HepG2 (cell line): ENCODE measurements around the gene FAM83E. TPM values are rescaled to one million over a fixed set of nuclear protein-coding genes. Genes with fewer than 3 reads are reported as not detected.

ENCODE experiments used
- ATAC-seq: fragments of 200-7000 bp; cut with Tn5 transposase; 3 replicates; pipeline ENCODE4 v1.9.1; 2020; ENCODE audit warnings: mild to moderate bottlenecking, moderate library complexity
- BruUV-seq: library from RNA; stranded (reverse); fragments of 400-500 nt; replicated peaks from 2 replicates; lab custom pipeline; 2021; lab: Mats Ljungman, UMichigan
- CTCF ChIA-PET: fragments of 300-600 bp; formaldehyde crosslinking; extraction: SDS; loops from one replicate; lab custom pipeline; 2021; ENCODE audit warnings: low total read pairs, inconsistent platforms, low intra/inter-chr PET ratio; lab: Yijun Ruan, JAX
- POLR2A ChIA-PET: fragments of 350-600 bp; sonication (Branson Sonifier 250); formaldehyde crosslinking; loops from one replicate; lab custom pipeline; 2020; ENCODE audit warnings: antibody characterized with exemption, inconsistent platforms; lab: Yijun Ruan, JAX
- DNase-seq: peaks from one replicate; pipeline ENCODE4 v3.0.0-alpha.2; 2015; ENCODE audit warnings: low spot score
- FAIRE-seq: peaks from 3 replicates; lab custom pipeline; 2011; peaks lifted over from hg19 to GRCh38; lab: Jason Lieb, UNC
- H2AFZ ChIP-seq: one replicate; pipeline ENCODE4 v1.6.1; 2011; ENCODE audit warnings: low read length, inconsistent platforms
- H3K27ac ChIP-seq: fragments of 300-600 bp; 3 replicates; pipeline ENCODE4 v1.8.0; 2011; ENCODE audit warnings: mixed run types, mild to moderate bottlenecking, mixed read lengths, low read length, inconsistent platforms; ENCODE audit not compliant: insufficient read depth; ENCODE audit errors: extremely low read length
- H3K27me3 ChIP-seq, 2 experiments: fragments of 200-600 bp in 1 of 2; 2 replicates in 1 of 2; 3 replicates in 1 of 2; pipeline versions ENCODE4 v1.6.0 to v1.8.0; 2011; ENCODE audit warnings: low read length in 2 of 2, mild to moderate bottlenecking in 2 of 2, moderate library complexity in 2 of 2, inconsistent platforms in 1 of 2; ENCODE audit not compliant: insufficient read depth in 2 of 2, control insufficient read depth in 1 of 2
- H3K36me3 ChIP-seq, 2 experiments: fragments of 200-600 bp in 1 of 2; replicated peaks in 1 of 2; 2 replicates in 1 of 2; 3 replicates in 1 of 2; pipeline versions ENCODE4 v1.5.1 to v1.8.0; 2011; ENCODE audit warnings: low read length in 2 of 2, inconsistent platforms in 1 of 2; ENCODE audit not compliant: insufficient read depth in 2 of 2, control insufficient read depth in 1 of 2
- H3K4me1 ChIP-seq: 2 replicates; pipeline ENCODE4 v1.5.1; 2012; ENCODE audit warnings: low read length, inconsistent platforms; ENCODE audit not compliant: insufficient read depth
- H3K4me2 ChIP-seq: 2 replicates; pipeline ENCODE4 v1.6.0; 2011; ENCODE audit warnings: low read depth, low read length, inconsistent platforms
- H3K4me3 ChIP-seq, 3 experiments: fragments of 200-600 bp in 1 of 3; sonication (generic), shearing (Covaris generic) in 1 of 3; replicated peaks in 1 of 3; 2 replicates each; pipeline ENCODE4 v1.5.1; 2011 to 2016; ENCODE audit warnings: low read length in 3 of 3, inconsistent platforms in 2 of 3, low read depth in 2 of 3, mild to moderate bottlenecking in 2 of 3, control low read depth in 1 of 3, mixed read lengths in 1 of 3; ENCODE audit not compliant: insufficient read depth in 1 of 3
- H3K79me2 ChIP-seq: one replicate; pipeline ENCODE4 v1.6.1; 2011; ENCODE audit warnings: low read length, inconsistent platforms; ENCODE audit not compliant: insufficient read depth
- H3K9ac ChIP-seq: 2 replicates; pipeline ENCODE4 v1.6.0; 2011; ENCODE audit warnings: mild to moderate bottlenecking, low read depth, low read length, inconsistent platforms; ENCODE audit not compliant: insufficient read depth
- H3K9me3 ChIP-seq: 2 replicates; pipeline ENCODE4 v1.5.1; 2012; ENCODE audit warnings: mild to moderate bottlenecking, low read length
- H4K20me1 ChIP-seq: 2 replicates; pipeline ENCODE4 v1.6.0; 2011; ENCODE audit warnings: inconsistent platforms, mild to moderate bottlenecking, low read length, moderate library complexity; ENCODE audit not compliant: insufficient read depth
- ARNTL ChIP-seq: sonication (generic); formaldehyde crosslinking; IDR thresholded peaks from 2 replicates; pipeline ENCODE4 v1.4.0; 2020; ENCODE audit warnings: mild to moderate bottlenecking, missing genetic modification reagents
- ATF1 ChIP-seq: IDR thresholded peaks from 2 replicates; pipeline ENCODE4 v1.6.1; 2016; ENCODE audit warnings: mild to moderate bottlenecking, control low read depth
- BHLHE40 ChIP-seq: IDR thresholded peaks from 2 replicates; pipeline ENCODE4 v1.6.1; 2011; ENCODE audit warnings: low read length, improper control_type of control experiment
- HIC2 ChIP-seq: sonication (generic); formaldehyde crosslinking; IDR thresholded peaks from 2 replicates; pipeline ENCODE4 v1.9.0; 2022; ENCODE audit warnings: low read depth, missing genetic modification reagents
- HNRNPLL ChIP-seq: fragments of 200-400 bp; formaldehyde crosslinking; IDR thresholded peaks from 2 replicates; pipeline ENCODE4 v1.6.1; 2017; ENCODE audit warnings: mild to moderate bottlenecking, low read depth, low read length; ENCODE audit not compliant: poor library complexity, severe bottlenecking
- LRRFIP1 ChIP-seq: sonication (generic); formaldehyde crosslinking; conservative IDR thresholded peaks from 2 replicates; pipeline ENCODE4 v1.4.0; 2020; ENCODE audit warnings: missing genetic modification reagents
- MEF2D ChIP-seq: sonication (generic); formaldehyde crosslinking; IDR thresholded peaks from 2 replicates; pipeline ENCODE4 v1.5.1; 2020; ENCODE audit warnings: mild to moderate bottlenecking, missing genetic modification reagents
- SRY ChIP-seq: sonication (generic); formaldehyde crosslinking; IDR thresholded peaks from 2 replicates; pipeline ENCODE4 v1.8.0; 2022; ENCODE audit warnings: mild to moderate bottlenecking, missing genetic modification reagents
- ZBTB21 ChIP-seq: sonication (generic); formaldehyde crosslinking; IDR thresholded peaks from 2 replicates; pipeline ENCODE4 v1.4.0; 2020; ENCODE audit warnings: missing genetic modification reagents
- ZBTB38 ChIP-seq: sonication (generic); formaldehyde crosslinking; IDR thresholded peaks from 2 replicates; pipeline ENCODE4 v1.5.1; 2020; ENCODE audit warnings: mild to moderate bottlenecking, missing genetic modification reagents
- ZFP91 ChIP-seq: sonication (generic); formaldehyde crosslinking; IDR thresholded peaks from 2 replicates; pipeline ENCODE4 v1.9.0; 2022; ENCODE audit warnings: missing genetic modification reagents, mild to moderate bottlenecking, borderline replicate concordance
- ZMYM2 ChIP-seq: sonication (generic); formaldehyde crosslinking; IDR thresholded peaks from 2 replicates; pipeline ENCODE4 v1.8.0; 2022; ENCODE audit warnings: mild to moderate bottlenecking, missing genetic modification reagents
- ZNF280B ChIP-seq: sonication (generic); formaldehyde crosslinking; IDR thresholded peaks from 2 replicates; pipeline ENCODE4 v1.5.0; 2020; ENCODE audit warnings: missing genetic modification reagents, mild to moderate bottlenecking, borderline replicate concordance
- ZNF367 ChIP-seq: sonication (generic); formaldehyde crosslinking; IDR thresholded peaks from 2 replicates; pipeline ENCODE4 v1.4.0; 2020; ENCODE audit warnings: missing genetic modification reagents, borderline replicate concordance
- ZSCAN9 ChIP-seq: IDR thresholded peaks from 2 replicates; pipeline ENCODE4 v1.6.1; 2016; ENCODE audit warnings: borderline replicate concordance
- WGBS: methylation state at CpG from one replicate; pipeline ENCODE4 v1.1.6; 2017; ENCODE audit warnings: low lambda C conversion rate; 5-methylcytosine and 5-hydroxymethylcytosine counted together
- in situ Hi-C: cut with HindIII; loops from 2 replicates; pipeline ENCODE4 v1.10.0; 2017; ENCODE audit warnings: low pct_unique_long_range_greater_than_20kb; ENCODE audit not compliant: extremely low pct_ligation_motif_present
- intact Hi-C: fragments of 100-400 bp; cut with micrococcal nuclease; formaldehyde crosslinking; loops from one replicate; pipeline ENCODE4 v1.10.0; 2022; ENCODE audit not compliant: unreplicated experiment
- polyA plus RNA-seq, 8 experiments: library from polyadenylated mRNA; depleted of rRNA in 3 of 8; stranded (reverse) in 7 of 8; unstranded in 1 of 8; fragments of >200 nt; fragmentation: Illumina TruSeq in 4 of 8; extraction: Trizol in 4 of 8; gene quantifications; 2 replicates each; pipeline versions ENCODE4 v1.2.1 to v1.2.3, GENCODE V29; 2011 to 2016; ENCODE audit warnings: low read depth in 4 of 8, missing spikeins in 1 of 8, mixed read lengths in 1 of 8; ENCODE audit not compliant: insufficient read depth in 1 of 8
- total RNA-seq, 5 experiments: library from RNA; depleted of rRNA; stranded (reverse); fragments of >200 nt; fragmentation: Illumina TruSeq; extraction: Trizol; gene quantifications; 2 replicates each; pipeline ENCODE4 v1.2.3, GENCODE V29; 2016; ENCODE audit warnings: low read depth in 1 of 5

The FAM83E gene
- total and polyA plus RNA-seq, 2 of the 13 experiments (the other 11 are each of a cell fraction or from before 2014, with no cell fraction given): 0.18 to 0.60 TPM

- POLR2A ChIA-PET: no interaction called here
- FAIRE-seq: peak; percentile 58
- TF ChIP-seq ZFP91 (CRISPR knock-in tag) (no peak), ARNTL (no peak), ATF1 (CRISPR knock-in tag) (peak; percentile 87), ZSCAN9 (no peak), ZNF367 (CRISPR knock-in tag) (no peak), ZNF280B (CRISPR knock-in tag) (no peak), ZBTB21 (CRISPR knock-in tag) (peak; percentile 51; the same call in 1 of the 2 replicates), SRY (CRISPR knock-in tag) (no peak), LRRFIP1 (CRISPR knock-in tag) (no peak), ZBTB38 (CRISPR knock-in tag) (0 out of 2 replicates have a peak, but pooled peaks have one; percentile 21), HNRNPLL (no peak), ZMYM2 (no peak), BHLHE40 (no peak), MEF2D (no peak), HIC2 (CRISPR knock-in tag) (no peak)
Observed at GRCh38 chr19:48660852-48661710, 46.2 kb upstream of the FAM83E start.

More at GRCh38 chr19:48660852-48661710, 46.2 kb upstream of the FAM83E start:
- ATAC-seq (peak; percentile 74), DNase-seq (peak; percentile 66)
- Histone ChIP-seq H3K9ac (no peak overlapping the region), H3K4me1 (no peaks in the 10 kb centered on the region), H3K4me2 (no peak overlapping the region), H4K20me1 (no peaks in the 10 kb centered on the region), H3K27me3 (peaks cover 1 to 6% of the 10 kb centered on the region in 2 experiments; a peak in 2 of 5 replicates), H3K4me3 (no peak overlapping the region), H3K79me2 (no peaks in the 10 kb centered on the region), H3K9me3 (no peaks in the 10 kb centered on the region), H3K36me3 (no peaks in the 10 kb centered on the region), H3K27ac (no peak overlapping the region), H2AFZ (no peak overlapping the region)
- in situ Hi-C loops: no loop called here
- CTCF ChIA-PET: interaction anchor here (0.7 kb wide), 1 partner anchor 23 kb away, joined by 3 read pairs; no protein-coding TSS in a partner anchor
- WGBS: 68% methylated on average over 32 of the region's 35 CpGs
- intact Hi-C loops: no loop called here
- BruUV-seq: no TSS peak
